PC-9 (cell line): ENCODE results near the gene SCNN1B. TPM values are rescaled to one million over a fixed set of nuclear protein-coding genes. Genes with fewer than 3 reads are reported as not detected.

Source experiments
- BruUV-seq: library from RNA; stranded (reverse); fragments of 400-500 nt; replicated peaks from 2 replicates; lab custom pipeline; 2021; lab: Mats Ljungman, UMichigan
- CTCF ChIA-PET: fragments of 300-600 bp; sonication (Branson Sonifier 250); formaldehyde crosslinking; loops from one replicate; lab custom pipeline; 2022; ENCODE audit warnings: antibody characterized with exemption; lab: Charles Lee
- POLR2A ChIA-PET: fragments of 300-600 bp; sonication (Branson Sonifier 250); formaldehyde crosslinking; loops from one replicate; lab custom pipeline; 2022; ENCODE audit warnings: antibody characterized with exemption; ENCODE audit not compliant: unreplicated experiment; lab: Charles Lee
- DNase-seq, 2 experiments: peaks; one replicate each; pipeline versions ENCODE4 v3.0.0 to v3.0.0-alpha.2; 2015 to 2022; ENCODE audit warnings: mixed read lengths in 1 of 2
- H2AFZ ChIP-seq: fragments of 200-600 bp; sonication (generic); 2 replicates; pipeline ENCODE4 v1.8.1; 2017; ENCODE audit warnings: antibody characterized with exemption
- H3F3A ChIP-seq: fragments of 200-600 bp; sonication (generic); 2 replicates; pipeline ENCODE4 v1.8.1; 2017; ENCODE audit warnings: antibody characterized with exemption, mild to moderate bottlenecking, low read depth; ENCODE audit not compliant: insufficient read depth
- H3K27ac ChIP-seq: fragments of 200-600 bp; sonication (generic); 2 replicates; pipeline ENCODE4 v1.6.1; 2016; ENCODE audit warnings: mixed run types
- H3K27me3 ChIP-seq: fragments of 200-600 bp; sonication (generic); 2 replicates; pipeline ENCODE4 v1.6.1; 2016; ENCODE audit warnings: low read depth, mixed run types; ENCODE audit not compliant: insufficient read depth
- H3K36me3 ChIP-seq: fragments of 200-600 bp; sonication (generic); 2 replicates; pipeline ENCODE4 v1.6.1; 2016; ENCODE audit warnings: low read depth, mixed run types
- H3K4me1 ChIP-seq: fragments of 200-600 bp; sonication (generic); replicated peaks from 2 replicates; pipeline ENCODE4 v1.6.1; 2016; ENCODE audit warnings: mixed run types; ENCODE audit not compliant: insufficient read depth
- H3K4me2 ChIP-seq: fragments of 200-600 bp; sonication (generic); 2 replicates; pipeline ENCODE4 v1.6.1; 2017; ENCODE audit warnings: mixed run types
- H3K4me3 ChIP-seq: fragments of 200-600 bp; sonication (generic); 2 replicates; pipeline ENCODE4 v1.6.1; 2016; ENCODE audit warnings: mixed run types
- H3K79me2 ChIP-seq: fragments of 200-600 bp; sonication (generic); 2 replicates; pipeline ENCODE4 v1.6.1; 2017; ENCODE audit warnings: low read depth, mixed run types
- H3K9me2 ChIP-seq: fragments of 200-600 bp; sonication (generic); 2 replicates; pipeline ENCODE4 v1.8.1; 2017; ENCODE audit warnings: mild to moderate bottlenecking; ENCODE audit not compliant: insufficient read depth
- H3K9me3 ChIP-seq: fragments of 200-600 bp; sonication (generic); 2 replicates; pipeline ENCODE4 v1.8.1; 2016; ENCODE audit warnings: low read depth; ENCODE audit not compliant: insufficient read depth
- H4K20me1 ChIP-seq: fragments of 200-600 bp; sonication (generic); 2 replicates; pipeline ENCODE4 v1.8.1; 2017; ENCODE audit not compliant: insufficient read depth
- CTCF ChIP-seq: fragments of 200-600 bp; sonication (generic); conservative IDR thresholded peaks from 2 replicates; pipeline ENCODE4 v1.6.1; 2017; ENCODE audit warnings: mixed run types, antibody characterized with exemption, mild to moderate bottlenecking, moderate library complexity
- EZH2 ChIP-seq: fragments of 200-600 bp; sonication (generic); IDR thresholded peaks from 2 replicates; pipeline ENCODE4 v1.8.0; 2017; ENCODE audit warnings: antibody characterized with exemption, low read depth
- intact Hi-C: fragments of 100-400 bp; cut with micrococcal nuclease; formaldehyde crosslinking; loops from one replicate; pipeline ENCODE4 v1.10.0; 2022; ENCODE audit not compliant: unreplicated experiment
- total RNA-seq: library from RNA; stranded (reverse); gene quantifications from 2 replicates; pipeline ENCODE4 v1.2.3, GENCODE V29; 2021

Gene SCNN1B
- total RNA-seq, 1 experiment from 2014 or later = 0.57 TPM

GRCh38 chr16:23316634-23317265 is 14.6 kb downstream of the SCNN1B start:
- TF ChIP-seq EZH2 = no peak
- TF ChIP-seq CTCF = no peak
- ChIA-PET POLR2A (no interaction called here), CTCF (no interaction called here)
- Histone ChIP-seq H3K27ac (no peak overlapping the region), H3K4me1 (no peaks in the 10 kb centered on the region), H3K4me2 (no peak overlapping the region), H3K79me2 (no peaks in the 10 kb centered on the region), H3K9me3 (no peaks in the 10 kb centered on the region), H3F3A (no peaks in the 10 kb centered on the region), H2AFZ (no peak overlapping the region), H3K36me3 (no peaks in the 10 kb centered on the region), H3K9me2 (no peaks in the 10 kb centered on the region), H3K27me3 (no peaks in the 10 kb centered on the region), H4K20me1 (no peaks in the 10 kb centered on the region), H3K4me3 (no peak overlapping the region)
- DNase-seq = no peak
- no TSS peak for BruUV-seq
- intact Hi-C loops = no loop called here

- CTCF ChIA-PET = no interaction called here
- DNase-seq = no peak
- TF ChIP-seq CTCF (no peak), EZH2 (no peak)
These were observed 15.2 kb downstream of the SCNN1B start for GRCh38 chr16:23317266-23317661.

GRCh38 chr16:23317751-23318150 is 15.6 kb downstream of the SCNN1B start:
- H3K79me2 ChIP-seq = no peaks in the 10 kb centered on the region
- CTCF ChIA-PET = no interaction called here
- intact Hi-C loops = no loop called here
- H4K20me1 ChIP-seq = no peaks in the 10 kb centered on the region
- H3K27ac ChIP-seq = no peak overlapping the region
- no peaks in the 10 kb centered on the region for H3F3A ChIP-seq
- no peaks in the 10 kb centered on the region for H3K9me3 ChIP-seq
- H3K27me3 ChIP-seq = no peaks in the 10 kb centered on the region
- no peak overlapping the region for H3K4me3 ChIP-seq
- H2AFZ ChIP-seq = no peak overlapping the region
- H3K36me3 ChIP-seq = no peaks in the 10 kb centered on the region
- TF ChIP-seq EZH2 = no peak
- no peak for TF ChIP-seq CTCF
- H3K9me2 ChIP-seq = no peaks in the 10 kb centered on the region
- H3K4me2 ChIP-seq = no peak overlapping the region
- POLR2A ChIA-PET = no interaction called here
- no peaks in the 10 kb centered on the region for H3K4me1 ChIP-seq
- BruUV-seq = no TSS peak
- no peak for DNase-seq

More at GRCh38 chr16:23317266-23317661, 15.2 kb downstream of the SCNN1B start:
- H3K27me3 ChIP-seq = no peaks in the 10 kb centered on the region
- no peaks in the 10 kb centered on the region for H3K36me3 ChIP-seq
- H3K4me3 ChIP-seq = no peak overlapping the region
- no peaks in the 10 kb centered on the region for H3K9me2 ChIP-seq
- H3K79me2 ChIP-seq = no peaks in the 10 kb centered on the region
- H4K20me1 ChIP-seq = no peaks in the 10 kb centered on the region
- no peaks in the 10 kb centered on the region for H3K4me1 ChIP-seq
- intact Hi-C loops = no loop called here
- H3K9me3 ChIP-seq = no peaks in the 10 kb centered on the region
- H3K4me2 ChIP-seq = no peak overlapping the region
- POLR2A ChIA-PET = no interaction called here
- H3K27ac ChIP-seq = no peak overlapping the region
- H3F3A ChIP-seq = no peaks in the 10 kb centered on the region
- H2AFZ ChIP-seq = no peak overlapping the region
- no TSS peak for BruUV-seq
